PC-3 (cell line): ENCODE measurements around the gene IL1RAPL2. TPM values are rescaled to one million over a fixed set of nuclear protein-coding genes. Genes with fewer than 3 reads are reported as not detected.

Experiments used
- ATAC-seq: fragments of 200-7000 bp; cut with Tn5 transposase; 2 replicates; pipeline ENCODE4 v1.9.1; 2020; ENCODE audit warnings: mild to moderate bottlenecking, moderate library complexity
- BruUV-seq: library from RNA; stranded (reverse); fragments of 400-500 nt; replicated peaks from 2 replicates; lab custom pipeline; 2021; lab: Mats Ljungman, UMichigan
- CTCF ChIA-PET: fragments of 300-600 bp; sonication (Branson Sonifier 250); formaldehyde crosslinking; loops from one replicate; lab custom pipeline; 2022; ENCODE audit warnings: antibody characterized with exemption; lab: Charles Lee
- POLR2A ChIA-PET: fragments of 300-600 bp; sonication (Branson Sonifier 250); formaldehyde crosslinking; loops from one replicate; lab custom pipeline; 2022; ENCODE audit warnings: antibody characterized with exemption; ENCODE audit not compliant: unreplicated experiment; lab: Charles Lee
- DNase-seq: peaks from one replicate; pipeline ENCODE4 v3.0.0-alpha.2; 2015
- H2AFZ ChIP-seq: fragments of 300-600 bp; sonication (generic); 2 replicates; pipeline ENCODE4 v1.6.0; 2016; ENCODE audit warnings: antibody characterized with exemption, low read length
- H3F3A ChIP-seq: fragments of 300-600 bp; sonication (generic); one replicate; pipeline ENCODE4 v1.6.0; 2017; ENCODE audit warnings: antibody characterized with exemption, low read length, control low read depth, mild to moderate bottlenecking; ENCODE audit not compliant: unreplicated experiment
- H3K27ac ChIP-seq: fragments of 300-600 bp; sonication (generic); 2 replicates; pipeline ENCODE4 v1.5.1; 2016; ENCODE audit warnings: mild to moderate bottlenecking, low read length
- H3K27me3 ChIP-seq: fragments of 300-600 bp; sonication (generic); 2 replicates; pipeline ENCODE4 v1.6.1; 2016; ENCODE audit warnings: low read length, mixed read lengths
- H3K36me3 ChIP-seq: fragments of 300-600 bp; sonication (generic); 2 replicates; pipeline ENCODE4 v1.6.1; 2016; ENCODE audit warnings: low read depth, mixed run types, low read length, mixed read lengths
- H3K4me1 ChIP-seq: fragments of 300-600 bp; sonication (generic); 2 replicates; pipeline ENCODE4 v1.5.1; 2016; ENCODE audit warnings: low read length; ENCODE audit not compliant: insufficient read depth
- H3K4me2 ChIP-seq: fragments of 300-600 bp; sonication (generic); 2 replicates; pipeline ENCODE4 v1.6.0; 2016; ENCODE audit warnings: low read length
- H3K4me3 ChIP-seq: fragments of 300-600 bp; sonication (generic); 2 replicates; pipeline ENCODE4 v1.5.1; 2016; ENCODE audit warnings: mild to moderate bottlenecking, low read length, mixed read lengths
- H3K79me2 ChIP-seq: fragments of 300-600 bp; sonication (generic); 2 replicates; pipeline ENCODE4 v1.6.1; 2017; ENCODE audit warnings: low read length, mixed read lengths
- H3K9ac ChIP-seq: fragments of 300-600 bp; sonication (generic); 2 replicates; pipeline ENCODE4 v1.6.0; 2016; ENCODE audit warnings: mild to moderate bottlenecking, low read length
- H3K9me2 ChIP-seq: fragments of 300-600 bp; sonication (generic); replicated peaks from 2 replicates; pipeline ENCODE4 v1.6.1; 2016; ENCODE audit warnings: mixed run types, low read length, mixed read lengths
- H3K9me3 ChIP-seq: fragments of 300-600 bp; sonication (generic); 2 replicates; pipeline ENCODE4 v1.6.1; 2016; ENCODE audit warnings: low read length, mixed read lengths
- H4K20me1 ChIP-seq: fragments of 300-600 bp; sonication (generic); 2 replicates; pipeline ENCODE4 v1.6.1; 2016; ENCODE audit warnings: low read length, mixed read lengths
- CTCF ChIP-seq: fragments of 300-600 bp; sonication (generic); conservative IDR thresholded peaks from 2 replicates; pipeline ENCODE4 v1.5.1; 2017; ENCODE audit warnings: antibody characterized with exemption, low read depth, mild to moderate bottlenecking, low read length
- EZH2 ChIP-seq: fragments of 300-600 bp; sonication (generic); IDR thresholded peaks from one replicate; pipeline ENCODE4 v1.6.1; 2017; ENCODE audit warnings: antibody characterized with exemption, mild to moderate bottlenecking, low read length; ENCODE audit not compliant: unreplicated experiment
- EZH2phosphoT487 ChIP-seq: fragments of 300-600 bp; sonication (generic); IDR thresholded peaks from 2 replicates; pipeline ENCODE4 v1.6.1; 2018; ENCODE audit warnings: mild to moderate bottlenecking, antibody characterized with exemption, low read length, borderline replicate concordance
- intact Hi-C: fragments of 100-400 bp; cut with micrococcal nuclease; formaldehyde crosslinking; loops from 2 replicates; pipeline ENCODE4 v1.9.0; 2023
- total RNA-seq: library from RNA; depleted of rRNA; stranded (reverse); fragments of >200 nt; gene quantifications from 2 replicates; pipeline ENCODE4 v1.2.3, GENCODE V29; 2014

IL1RAPL2 gene
- total RNA-seq, 1 experiment from 2014 or later: 0.62 TPM

DNA sequence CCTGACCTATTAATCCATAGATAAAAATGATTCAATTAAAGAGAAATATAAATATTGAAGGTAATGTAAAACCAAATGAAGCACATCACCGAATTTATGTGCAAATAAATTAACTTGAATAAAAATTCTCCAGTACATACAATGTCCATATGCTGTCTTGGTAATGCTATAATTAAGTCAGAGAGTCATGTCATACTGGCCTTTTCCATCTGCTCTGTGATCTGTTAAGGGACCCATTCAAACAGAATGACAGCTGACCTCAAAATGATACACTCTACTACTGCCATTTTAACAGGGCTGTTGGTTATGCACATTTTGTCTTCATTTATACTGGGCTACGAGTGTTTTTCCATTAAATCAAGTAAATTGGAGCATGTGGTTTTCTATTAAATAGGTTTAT lies 555.2 kb downstream of the IL1RAPL2 start:
- intact Hi-C loops: no loop called here
- H3K9me3 ChIP-seq: no peaks in the 10 kb centered on the region
- H3K4me3 ChIP-seq: no peak overlapping the region
- H3K9ac ChIP-seq: no peak overlapping the region
- H3K27ac ChIP-seq: no peak overlapping the region
- H3K36me3 ChIP-seq: no peaks in the 10 kb centered on the region
- ATAC-seq (no peak), DNase-seq (no peak)
- H2AFZ ChIP-seq: no peak overlapping the region
- no peaks in the 10 kb centered on the region for H4K20me1 ChIP-seq
- no peak overlapping the region for H3K4me2 ChIP-seq
- no peaks in the 10 kb centered on the region for H3K27me3 ChIP-seq
- no peaks in the 10 kb centered on the region for H3K9me2 ChIP-seq
- no TSS peak for BruUV-seq
- ChIA-PET POLR2A (no interaction called here), CTCF (no interaction called here)
- peaks cover 4% of the 10 kb centered on the region for H3K4me1 ChIP-seq
- H3K79me2 ChIP-seq: no peaks in the 10 kb centered on the region
- TF ChIP-seq CTCF: no peak
- TF ChIP-seq EZH2phosphoT487: no peak
- no peak for TF ChIP-seq EZH2
- H3F3A ChIP-seq: no peaks in the 10 kb centered on the region

- no peaks in the 10 kb centered on the region for H3K9me2 ChIP-seq
- H3K9me3 ChIP-seq: no peaks in the 10 kb centered on the region
- no peaks in the 10 kb centered on the region for H3F3A ChIP-seq
- peak; percentile 89 for ATAC-seq
- ChIA-PET CTCF (no interaction called here), POLR2A (no interaction called here)
- DNase-seq: peak; percentile 70
- no peaks in the 10 kb centered on the region for H4K20me1 ChIP-seq
- no peak overlapping the region for H3K9ac ChIP-seq
- no peaks in the 10 kb centered on the region for H3K36me3 ChIP-seq
- TF ChIP-seq CTCF: no peak
- no peak for TF ChIP-seq EZH2
- TF ChIP-seq EZH2phosphoT487: no peak
- intact Hi-C loops: loop anchor here (1.0 kb wide), 1 partner anchor 8 kb away; no protein-coding TSS in a partner anchor
- no TSS peak for BruUV-seq
- no peak overlapping the region for H3K4me3 ChIP-seq
- no peaks in the 10 kb centered on the region for H3K79me2 ChIP-seq
- H3K27me3 ChIP-seq: no peaks in the 10 kb centered on the region
- no peak overlapping the region for H3K27ac ChIP-seq
- no peak overlapping the region for H2AFZ ChIP-seq
- peak overlapping the region; percentile 44 for H3K4me2 ChIP-seq
- H3K4me1 ChIP-seq: peaks cover 11% of the 10 kb centered on the region
Observed at GRCh38 chrX:105126201-105126600, 560.2 kb downstream of the IL1RAPL2 start.

DNA sequence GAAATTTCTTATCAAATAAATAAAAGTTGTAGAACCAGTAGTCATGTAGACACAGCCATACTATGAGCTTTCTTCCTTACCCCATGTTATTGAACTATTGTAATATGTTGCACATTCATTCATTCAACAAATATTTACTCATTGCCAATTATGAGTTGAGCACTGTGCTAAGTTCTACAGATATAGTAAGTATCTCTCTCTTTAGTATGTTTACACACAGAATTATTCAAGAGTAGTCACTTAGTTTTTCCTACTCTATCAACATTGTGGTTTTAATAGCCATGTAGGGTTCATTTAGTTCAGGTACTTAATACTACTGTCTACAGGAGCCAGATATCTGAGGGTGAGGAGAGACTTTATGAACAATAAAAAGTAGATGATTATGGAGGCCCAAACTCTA lies 568.3 kb downstream of the IL1RAPL2 start:
- TF ChIP-seq EZH2: no peak
- no peak for TF ChIP-seq EZH2phosphoT487
- no peak for TF ChIP-seq CTCF
- DNase-seq (peak; percentile 76), ATAC-seq (peak; percentile 65)
- no peak overlapping the region for H2AFZ ChIP-seq
- BruUV-seq: no TSS peak
- no peaks in the 10 kb centered on the region for H4K20me1 ChIP-seq
- peak overlapping the region; percentile 45 for H3K27ac ChIP-seq
- no peaks in the 10 kb centered on the region for H3K79me2 ChIP-seq
- no peak overlapping the region for H3K4me3 ChIP-seq
- no peaks in the 10 kb centered on the region for H3K36me3 ChIP-seq
- ChIA-PET POLR2A (interaction anchor here (0.5 kb wide), 1 partner anchor 124 kb away, joined by 3 read pairs; no protein-coding TSS in a partner anchor), CTCF (interaction anchor here (0.6 kb wide), 1 partner anchor 21 kb away, joined by 5 read pairs; no protein-coding TSS in a partner anchor)
- H3K9me2 ChIP-seq: no peaks in the 10 kb centered on the region
- H3K4me2 ChIP-seq: peak overlapping the region; percentile 14; the same call in 1 of the 2 replicates
- intact Hi-C loops: loop anchor here (1.0 kb wide), 1 partner anchor 8 kb away; no protein-coding TSS in a partner anchor
- H3F3A ChIP-seq: peaks cover 5% of the 10 kb centered on the region
- H3K9me3 ChIP-seq: no peaks in the 10 kb centered on the region
- H3K4me1 ChIP-seq: peaks cover 46% of the 10 kb centered on the region
- H3K27me3 ChIP-seq: no peaks in the 10 kb centered on the region
- no peak overlapping the region for H3K9ac ChIP-seq
